GM21786 (cell line): ENCODE measurements around the gene MBP.

ENCODE experiments used
- ATAC-seq: cut with Tn5 transposase; IDR thresholded peaks from one replicate; pipeline ENCODE4 v1.9.1; 2021; ENCODE audit not compliant: unreplicated experiment

Gene MBP

GRCh38 chr18:77054606-77055428, 77.8 kb downstream of the MBP start:
- peak; percentile 87 for ATAC-seq

GRCh38 chr18:77054288-77054605, 78.3 kb downstream of the MBP start:
- peak; percentile 1 for ATAC-seq

GRCh38 chr18:77053616-77054287, 78.8 kb downstream of the MBP start:
- ATAC-seq: no peak

- no peak for ATAC-seq
Measured at GRCh38 chr18:77052983-77053309, 79.6 kb downstream of the MBP start.

GRCh38 chr18:77052297-77052982, 80.1 kb downstream of the MBP start:
- no peak for ATAC-seq

GRCh38 chr18:77051581-77052296, 80.8 kb downstream of the MBP start:
- ATAC-seq: no peak

- no peak for ATAC-seq
Measured at GRCh38 chr18:77049938-77050337, 82.6 kb downstream of the MBP start.

GRCh38 chr18:77047803-77048419, 84.7 kb downstream of the MBP start:
- no peak for ATAC-seq

GRCh38 chr18:77046994-77047393, 85.6 kb downstream of the MBP start:
- no peak for ATAC-seq

GRCh38 chr18:77046409-77046808, 86.2 kb downstream of the MBP start:
- no peak for ATAC-seq

- no peak for ATAC-seq
Measured at GRCh38 chr18:77045677-77046076, 86.9 kb downstream of the MBP start.

- ATAC-seq: no peak
Measured at GRCh38 chr18:77044866-77045664, 87.5 kb downstream of the MBP start.

- ATAC-seq: no peak
Measured at GRCh38 chr18:77043541-77044280, 88.9 kb downstream of the MBP start.

GRCh38 chr18:77042583-77042982, 90.0 kb downstream of the MBP start:
- no peak for ATAC-seq

GRCh38 chr18:77039196-77040130, 93.1 kb downstream of the MBP start:
- no peak for ATAC-seq

GRCh38 chr18:77038182-77038858, 94.3 kb downstream of the MBP start:
- no peak for ATAC-seq

- no peak for ATAC-seq
Measured at GRCh38 chr18:77037567-77037966, 95.0 kb downstream of the MBP start.
